ENCODE data around the gene GADD45A. TPM values are rescaled to one million over a fixed set of nuclear protein-coding genes. Genes with fewer than 3 reads are reported as not detected.

The GADD45A gene
- total and polyA plus RNA-seq, 9 of the 15 experiments (the other 6 are each of a cell fraction or from before 2014, with no cell fraction given), result 21.3 to 156 (median 62.1) TPM

- DNase-seq (ENCODE audit: extremely low read depth in 1 of 4, low spot score in 3 of 4) (no peak), ATAC-seq (no peak), FAIRE-seq (no peak)
- ChIA-PET CTCF (ENCODE audit: low intra/inter-chr PET ratio) (no interaction called here), POLR2A (interaction anchor here (0.6 kb wide), 1 partner anchor 22 kb away, joined by 4 read pairs; no protein-coding TSS in a partner anchor)
- Histone ChIP-seq H3K9ac (ENCODE audit: insufficient read depth in 1 of 2, low read depth in 2 of 2, low read length in 2 of 2) (no peak overlapping the region), H3K4me2 (ENCODE audit: insufficient read depth, low read length) (no peak overlapping the region), H3K9me3 (replicated peaks; ENCODE audit: control insufficient read depth, insufficient read depth, low read depth, low read length) (no peaks in the 10 kb centered on the region), H3K36me3 (ENCODE audit: control insufficient read depth, insufficient read depth, low read length) (no peaks in the 10 kb centered on the region), H3K27me3 (ENCODE audit: control insufficient read depth in 2 of 2, insufficient read depth in 2 of 2, low read length in 2 of 2) (no peaks in the 10 kb centered on the region), H3K79me2 (ENCODE audit: control insufficient read depth, insufficient read depth, low read length) (no peaks in the 10 kb centered on the region), H3K4me1 (replicated peaks in 1 of 2; ENCODE audit: control insufficient read depth in 2 of 2, insufficient read depth in 2 of 2, low read length in 2 of 2) (peaks cover 18 to 37% of the 10 kb centered on the region in 2 experiments), H4K20me1 (replicated peaks; ENCODE audit: control insufficient read depth, insufficient read depth, low read length) (no peaks in the 10 kb centered on the region), H3K27ac (ENCODE audit: extremely low read depth, low read depth, low read length) (no peak overlapping the region), H3K4me3 (no peak overlapping the region), H2AFZ (ENCODE audit: low read depth, low read length) (peak overlapping the region; percentile 62), H3K9me1 (ENCODE audit: control insufficient read depth, insufficient read depth, low read length) (no peaks in the 10 kb centered on the region)
- 58% methylated on average over 4 of the region's 4 CpGs for WGBS (ENCODE audit: insufficient coverage, low coverage, missing lambda C conversion rate)
- in situ Hi-C loops (cut with MboI) (no loop called here), intact Hi-C loops (cut with micrococcal nuclease) (no loop called here)
- BruUV-seq (replicated peaks), result no TSS peak
- TF ChIP-seq ZNF217 (CRISPR knock-in tag; IDR thresholded peaks at IDR 0.05), result no peak
- TF ChIP-seq BRD4 (IDR thresholded peaks at IDR 0.05), result no peak
- no peak for TF ChIP-seq TAF15 (IDR thresholded peaks at IDR 0.05; ENCODE audit: low read depth, low read length)
- no peak for TF ChIP-seq TCF7 (IDR thresholded peaks at IDR 0.05; ENCODE audit: borderline replicate concordance)
- TF ChIP-seq, protein P1, sequence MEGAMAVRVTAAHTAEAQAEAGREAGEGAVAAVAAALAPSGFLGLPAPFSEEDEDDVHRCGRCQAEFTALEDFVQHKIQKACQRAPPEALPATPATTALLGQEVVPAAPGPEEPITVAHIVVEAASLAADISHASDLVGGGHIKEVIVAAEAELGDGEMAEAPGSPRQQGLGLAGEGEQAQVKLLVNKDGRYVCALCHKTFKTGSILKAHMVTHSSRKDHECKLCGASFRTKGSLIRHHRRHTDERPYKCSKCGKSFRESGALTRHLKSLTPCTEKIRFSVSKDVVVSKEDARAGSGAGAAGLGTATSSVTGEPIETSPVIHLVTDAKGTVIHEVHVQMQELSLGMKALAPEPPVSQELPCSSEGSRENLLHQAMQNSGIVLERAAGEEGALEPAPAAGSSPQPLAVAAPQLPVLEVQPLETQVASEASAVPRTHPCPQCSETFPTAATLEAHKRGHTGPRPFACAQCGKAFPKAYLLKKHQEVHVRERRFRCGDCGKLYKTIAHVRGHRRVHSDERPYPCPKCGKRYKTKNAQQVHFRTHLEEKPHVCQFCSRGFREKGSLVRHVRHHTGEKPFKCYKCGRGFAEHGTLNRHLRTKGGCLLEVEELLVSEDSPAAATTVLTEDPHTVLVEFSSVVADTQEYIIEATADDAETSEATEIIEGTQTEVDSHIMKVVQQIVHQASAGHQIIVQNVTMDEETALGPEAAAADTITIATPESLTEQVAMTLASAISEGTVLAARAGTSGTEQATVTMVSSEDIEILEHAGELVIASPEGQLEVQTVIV (CRISPR knock-in tag; IDR thresholded peaks at IDR 0.05; ENCODE audit: borderline replicate concordance), result no peak
- no peak for TF ChIP-seq ZC3H8 (IDR thresholded peaks at IDR 0.05)
- no peak for TF ChIP-seq JUND (IDR thresholded peaks at IDR 0.05; ENCODE audit: borderline replicate concordance, low read depth, low read length)
- TF ChIP-seq JUND (tag; IDR thresholded peaks at IDR 0.05; ENCODE audit: borderline replicate concordance, low read depth, low read length), result no peak
- TF ChIP-seq CTCF (IDR thresholded peaks at IDR 0.05 in 2 of 3, conservative IDR thresholded peaks at IDR 0.05 in 1 of 3; ENCODE audit: insufficient read depth in 2 of 3, low read depth in 1 of 3, low read length in 3 of 3), result no peak
- no peak for TF ChIP-seq THRB (CRISPR knock-in tag; conservative IDR thresholded peaks at IDR 0.05)
- TF ChIP-seq, protein P2, sequence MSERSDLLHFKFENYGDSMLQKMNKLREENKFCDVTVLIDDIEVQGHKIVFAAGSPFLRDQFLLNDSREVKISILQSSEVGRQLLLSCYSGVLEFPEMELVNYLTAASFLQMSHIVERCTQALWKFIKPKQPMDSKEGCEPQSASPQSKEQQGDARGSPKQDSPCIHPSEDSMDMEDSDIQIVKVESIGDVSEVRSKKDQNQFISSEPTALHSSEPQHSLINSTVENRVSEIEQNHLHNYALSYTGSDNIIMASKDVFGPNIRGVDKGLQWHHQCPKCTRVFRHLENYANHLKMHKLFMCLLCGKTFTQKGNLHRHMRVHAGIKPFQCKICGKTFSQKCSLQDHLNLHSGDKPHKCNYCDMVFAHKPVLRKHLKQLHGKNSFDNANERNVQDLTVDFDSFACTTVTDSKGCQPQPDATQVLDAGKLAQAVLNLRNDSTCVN (CRISPR knock-in tag; IDR thresholded peaks at IDR 0.05), result no peak
- no peak for TF ChIP-seq ZNF124 (CRISPR knock-in tag; IDR thresholded peaks at IDR 0.05)
- TF ChIP-seq KHSRP (IDR thresholded peaks at IDR 0.05), result no peak
- TF ChIP-seq, protein P3, sequence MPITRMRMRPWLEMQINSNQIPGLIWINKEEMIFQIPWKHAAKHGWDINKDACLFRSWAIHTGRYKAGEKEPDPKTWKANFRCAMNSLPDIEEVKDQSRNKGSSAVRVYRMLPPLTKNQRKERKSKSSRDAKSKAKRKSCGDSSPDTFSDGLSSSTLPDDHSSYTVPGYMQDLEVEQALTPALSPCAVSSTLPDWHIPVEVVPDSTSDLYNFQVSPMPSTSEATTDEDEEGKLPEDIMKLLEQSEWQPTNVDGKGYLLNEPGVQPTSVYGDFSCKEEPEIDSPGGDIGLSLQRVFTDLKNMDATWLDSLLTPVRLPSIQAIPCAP (CRISPR knock-in tag; IDR thresholded peaks at IDR 0.05; ENCODE audit: borderline replicate concordance), result no peak
- TF ChIP-seq SREBF2 (CRISPR knock-in tag; IDR thresholded peaks at IDR 0.05), result no peak
- TF ChIP-seq ZNF316 (IDR thresholded peaks at IDR 0.05), result no peak
- no peak for TF ChIP-seq SIN3A (IDR thresholded peaks at IDR 0.05; ENCODE audit: borderline replicate concordance in 2 of 2, control insufficient read depth in 1 of 2, low read depth in 2 of 2, low read length in 2 of 2)
Measured at GRCh38 chr1:67716800-67717199, 31.8 kb downstream of the GADD45A start.
